ENCODE measurements around the gene STAG1. TPM values are rescaled to one million over a fixed set of nuclear protein-coding genes. Genes with fewer than 3 reads are reported as not detected.

The STAG1 gene
- total RNA-seq, 1 experiment from 2014 or later = 43.7 TPM

GRCh38 chr3:136311261-136311660 lies 440.9 kb downstream of the STAG1 start:
- CTCF ChIA-PET = no interaction called here
- in situ Hi-C loops (cut with HindIII; ENCODE audit: low pct_unique_long_range_greater_than_20kb, low sequenced_read_pairs) = no loop called here
- no peaks in the 10 kb centered on the region for H3K9me3 ChIP-seq (ENCODE audit: control insufficient read depth, insufficient read depth, low read depth, low read length)

GRCh38 chr3:136305879-136306278 lies 446.3 kb downstream of the STAG1 start:
- ChIA-PET POLR2A (interaction anchor here (0.7 kb wide), 1 partner anchor 9 kb away, joined by 10 read pairs; no protein-coding TSS in a partner anchor), CTCF (interaction anchor here (0.6 to 1.7 kb wide), 5 partner anchors 11 to 462 kb away, joined by 3 to 12 read pairs (median 5); partner anchors contain the start of gene STAG1)
- no peak; the same call in 1 of the 2 replicates for ATAC-seq

More at GRCh38 chr3:136311261-136311660, 440.9 kb downstream of the STAG1 start:
- Histone ChIP-seq H3K4me3 (ENCODE audit: low read depth in 2 of 2, low read length in 2 of 2) (no peak overlapping the region), H3K27ac (ENCODE audit: low read length) (no peak overlapping the region), H3K4me1 (ENCODE audit: control insufficient read depth, insufficient read depth, low read length) (no peaks in the 10 kb centered on the region), H3K36me3 (ENCODE audit: control insufficient read depth, insufficient read depth, low read length) (no peaks in the 10 kb centered on the region), H3K27me3 (ENCODE audit: control insufficient read depth, insufficient read depth, low read length) (no peaks in the 10 kb centered on the region)
- ATAC-seq = no peak
- POLR2A ChIA-PET = no interaction called here
- no TSS peak for BruUV-seq (replicated peaks)
- intact Hi-C loops (cut with micrococcal nuclease; ENCODE audit: unreplicated experiment) = no loop called here
- no peak for DNase-seq (ENCODE audit: low read depth, low spot score)
- no peak for TF ChIP-seq POLR2AphosphoS5 (IDR thresholded peaks at IDR 0.05; ENCODE audit: low read depth, low read length)
- no peak for TF ChIP-seq REST (IDR thresholded peaks at IDR 0.05; ENCODE audit: insufficient read depth in 1 of 2, low read depth in 2 of 2, low read length in 1 of 2)
- TF ChIP-seq SIN3A (IDR thresholded peaks at IDR 0.05; ENCODE audit: borderline replicate concordance, insufficient read depth, low read depth, low read length) = no peak
- no peak for TF ChIP-seq CTCF (IDR thresholded peaks at IDR 0.05)
- TF ChIP-seq TCF7L2 (IDR thresholded peaks at IDR 0.05; ENCODE audit: low read depth, low read length) = no peak

GRCh38 chr3:136300444-136300843 lies 451.7 kb downstream of the STAG1 start:
- POLR2A ChIA-PET = no interaction called here
- no peaks in the 10 kb centered on the region for H3K9me3 ChIP-seq (ENCODE audit: control insufficient read depth, insufficient read depth, low read depth, low read length)
- TF ChIP-seq REST (IDR thresholded peaks at IDR 0.05; ENCODE audit: insufficient read depth in 1 of 2, low read depth in 2 of 2, low read length in 1 of 2) = no peak
- no peak overlapping the region for H3K4me3 ChIP-seq (ENCODE audit: low read depth in 2 of 2, low read length in 2 of 2)
- H3K36me3 ChIP-seq (ENCODE audit: control insufficient read depth, insufficient read depth, low read length) = no peaks in the 10 kb centered on the region; the same call in 1 of the 2 replicates
- no peak overlapping the region for H3K27ac ChIP-seq (ENCODE audit: low read length)
- CTCF ChIA-PET = no interaction called here
- no peaks in the 10 kb centered on the region for H3K27me3 ChIP-seq (ENCODE audit: control insufficient read depth, insufficient read depth, low read length)
- no peak for ATAC-seq
- in situ Hi-C loops (cut with HindIII; ENCODE audit: low pct_unique_long_range_greater_than_20kb, low sequenced_read_pairs) = no loop called here
- no TSS peak for BruUV-seq (replicated peaks)
- no peak for DNase-seq (ENCODE audit: low read depth, low spot score)
- H3K4me1 ChIP-seq (ENCODE audit: control insufficient read depth, insufficient read depth, low read length) = no peaks in the 10 kb centered on the region
- intact Hi-C loops (cut with micrococcal nuclease; ENCODE audit: unreplicated experiment) = no loop called here

More at GRCh38 chr3:136305879-136306278, 446.3 kb downstream of the STAG1 start:
- no TSS peak for BruUV-seq (replicated peaks)
- H3K4me3 ChIP-seq (ENCODE audit: low read depth in 2 of 2, low read length in 2 of 2) = no peak overlapping the region
- no peaks in the 10 kb centered on the region for H3K4me1 ChIP-seq (ENCODE audit: control insufficient read depth, insufficient read depth, low read length)
- DNase-seq (ENCODE audit: low read depth, low spot score) = peak; percentile 15
- no peaks in the 10 kb centered on the region for H3K9me3 ChIP-seq (ENCODE audit: control insufficient read depth, insufficient read depth, low read depth, low read length)
- in situ Hi-C loops (cut with HindIII; ENCODE audit: low pct_unique_long_range_greater_than_20kb, low sequenced_read_pairs) (no loop called here), intact Hi-C loops (cut with micrococcal nuclease; ENCODE audit: unreplicated experiment) (no loop called here)
- TF ChIP-seq POLR2AphosphoS5 (IDR thresholded peaks at IDR 0.05; ENCODE audit: low read depth, low read length) (no peak), TCF7L2 (IDR thresholded peaks at IDR 0.05; ENCODE audit: low read depth, low read length) (no peak)
- no peaks in the 10 kb centered on the region for H3K36me3 ChIP-seq (ENCODE audit: control insufficient read depth, insufficient read depth, low read length)
- no peak overlapping the region for H3K27ac ChIP-seq (ENCODE audit: low read length)
- H3K27me3 ChIP-seq (ENCODE audit: control insufficient read depth, insufficient read depth, low read length) = no peaks in the 10 kb centered on the region

Data from Panc1 (cell line).